Keratinocyte (primary cell): ENCODE data around the gene UBE2L5. TPM values are rescaled to one million over a fixed set of nuclear protein-coding genes. Genes with fewer than 3 reads are reported as not detected.

Experiments used
- DNase-seq: peaks from one replicate; pipeline ENCODE4 v3.0.0-alpha.2; 2011; ENCODE audit warnings: low read depth, missing footprints, low spot score
- FAIRE-seq: peaks from 2 replicates; lab custom pipeline; 2011; peaks lifted over from hg19 to GRCh38; lab: Jason Lieb, UNC
- H2AFZ ChIP-seq: 2 replicates; pipeline ENCODE4 v1.6.0; 2012; ENCODE audit warnings: low read length, control low read depth, inconsistent platforms; ENCODE audit not compliant: control insufficient read depth
- H3K27ac ChIP-seq: 2 replicates; pipeline ENCODE4 v1.5.1; 2011; ENCODE audit warnings: low read length; ENCODE audit not compliant: control insufficient read depth, insufficient read depth
- H3K27me3 ChIP-seq: 3 replicates; pipeline ENCODE4 v1.6.0; 2011; ENCODE audit warnings: low read length; ENCODE audit not compliant: control insufficient read depth, insufficient read depth; ENCODE audit errors: extremely low read depth
- H3K36me3 ChIP-seq, 2 experiments: 2 replicates in 1 of 2; 3 replicates in 1 of 2; pipeline ENCODE4 v1.5.1; 2011; ENCODE audit warnings: low read length in 2 of 2, mild to moderate bottlenecking in 1 of 2; ENCODE audit not compliant: control insufficient read depth in 2 of 2, insufficient read depth in 2 of 2; ENCODE audit errors: extremely low read depth in 1 of 2
- H3K4me1 ChIP-seq: 3 replicates; pipeline ENCODE4 v1.5.1; 2011; ENCODE audit warnings: low read length; ENCODE audit not compliant: control insufficient read depth, insufficient read depth; ENCODE audit errors: extremely low read depth
- H3K4me2 ChIP-seq: 3 replicates; pipeline ENCODE4 v1.6.0; 2011; ENCODE audit warnings: low read depth, low read length; ENCODE audit not compliant: control insufficient read depth, insufficient read depth; ENCODE audit errors: extremely low read depth
- H3K4me3 ChIP-seq, 3 experiments: fragments of 200-600 bp in 1 of 3; sonication (generic) in 1 of 3; 2 replicates in 2 of 3; 3 replicates in 1 of 3; pipeline ENCODE4 v1.5.1; 2011 to 2016; ENCODE audit warnings: low read length in 3 of 3, mild to moderate bottlenecking in 3 of 3, control low read depth in 2 of 3, inconsistent platforms in 1 of 3, low read depth in 1 of 3, mixed read lengths in 1 of 3, mixed run types in 1 of 3, moderate library complexity in 1 of 3; ENCODE audit not compliant: control insufficient read depth in 2 of 3, insufficient read depth in 2 of 3; ENCODE audit errors: extremely low read depth in 1 of 3
- H3K79me2 ChIP-seq: 2 replicates; pipeline ENCODE4 v1.6.0; 2012; ENCODE audit warnings: low read length; ENCODE audit not compliant: control insufficient read depth, insufficient read depth
- H3K9ac ChIP-seq: 3 replicates; pipeline ENCODE4 v1.6.0; 2011; ENCODE audit warnings: low read length; ENCODE audit not compliant: control insufficient read depth, insufficient read depth; ENCODE audit errors: extremely low read depth
- H3K9me1 ChIP-seq: 3 replicates; pipeline ENCODE4 v1.6.0; 2011; ENCODE audit warnings: low read length; ENCODE audit not compliant: control insufficient read depth, insufficient read depth; ENCODE audit errors: extremely low read depth
- H3K9me3 ChIP-seq: 2 replicates; pipeline ENCODE4 v1.5.1; 2012; ENCODE audit warnings: low read depth, low read length; ENCODE audit not compliant: control insufficient read depth
- H4K20me1 ChIP-seq: 3 replicates; pipeline ENCODE4 v1.6.0; 2011; ENCODE audit warnings: low read length; ENCODE audit not compliant: control insufficient read depth, insufficient read depth; ENCODE audit errors: extremely low read depth
- CTCF ChIP-seq, 3 experiments: IDR thresholded peaks in 1 of 3; conservative IDR thresholded peaks in 1 of 3; optimal IDR thresholded peaks in 1 of 3; 2 replicates in 2 of 3; 3 replicates in 1 of 3; pipeline versions ENCODE3 to v1.5.1; 2011; ENCODE audit warnings: low read length in 3 of 3, mild to moderate bottlenecking in 3 of 3, moderate library complexity in 2 of 3, control low read depth in 1 of 3, inconsistent platforms in 1 of 3; ENCODE audit not compliant: insufficient read depth in 2 of 3; ENCODE audit errors: extremely low read depth in 1 of 3
- EZH2 ChIP-seq: IDR thresholded peaks from one replicate; pipeline ENCODE4 v1.6.1; 2012; ENCODE audit warnings: inconsistent platforms, mild to moderate bottlenecking, low read length, moderate library complexity
- dilution Hi-C: fragments of 300-500 bp; cut with MboI; formaldehyde crosslinking; loops from one replicate; pipeline ENCODE4 v1.7.0; 2020; ENCODE audit warnings: low sequenced_read_pairs; ENCODE audit not compliant: extremely low pct_ligation_motif_present
- polyA plus RNA-seq, 5 experiments: library from polyadenylated mRNA; depleted of rRNA in 3 of 5; stranded (reverse) in 3 of 5; stranded (forward) in 1 of 5; unstranded in 1 of 5; fragments of >200 nt; gene quantifications; 1 replicate in 1 of 5; 2 replicates in 3 of 5; 3 replicates in 1 of 5; pipeline versions ENCODE4 v1.2.1 to v1.2.3, GENCODE V29; 2011 to 2012; ENCODE audit warnings: missing spikeins in 2 of 5, low read depth in 1 of 5, low replicate concordance in 1 of 5

Gene UBE2L5
- polyA plus RNA-seq, 1 donor (not counting 4 experiments of a cell fraction or from before 2014, with no cell fraction given), result 0.38 TPM

DNA sequence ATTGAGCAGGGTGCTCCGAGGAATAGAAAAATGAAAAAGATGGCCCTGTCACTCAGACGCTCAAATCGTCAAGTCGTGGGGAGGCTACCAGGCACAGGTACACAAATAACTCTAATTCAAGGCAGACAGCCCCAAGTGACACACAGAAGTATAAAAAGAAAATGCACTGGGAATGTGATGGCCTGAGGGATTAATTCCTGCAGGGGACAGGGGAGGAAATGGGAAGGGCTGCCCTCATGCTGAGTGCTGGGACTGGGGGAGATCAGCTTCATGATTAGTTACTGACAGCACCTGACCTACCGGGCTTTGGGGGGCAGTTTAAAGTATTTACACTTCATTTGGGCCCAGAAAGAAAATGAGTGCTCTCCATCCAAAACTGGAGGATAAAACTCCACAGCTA is 20.9 kb upstream of the UBE2L5 start:
- Histone ChIP-seq H2AFZ (no peak overlapping the region), H3K4me2 (no peak overlapping the region), H3K27me3 (no peaks in the 10 kb centered on the region), H3K27ac (no peak overlapping the region), H3K36me3 (no peaks in the 10 kb centered on the region), H3K9me3 (no peaks in the 10 kb centered on the region), H4K20me1 (no peaks in the 10 kb centered on the region), H3K9ac (no peak overlapping the region), H3K4me3 (no peak overlapping the region), H3K4me1 (peaks cover 26% of the 10 kb centered on the region), H3K9me1 (no peaks in the 10 kb centered on the region), H3K79me2 (no peaks in the 10 kb centered on the region)
- TF ChIP-seq EZH2 (no peak), CTCF (optimal IDR thresholded peaks at IDR 0.05 in 1 of 3, IDR thresholded peaks at IDR 0.05 in 1 of 3, conservative IDR thresholded peaks at IDR 0.05 in 1 of 3; ENCODE audit: extremely low read depth in 1 of 3, insufficient read depth in 2 of 3, low read length in 3 of 3) (no peak)
- dilution Hi-C loops, result no loop called here
- no peak for FAIRE-seq
- no peak for DNase-seq

DNA sequence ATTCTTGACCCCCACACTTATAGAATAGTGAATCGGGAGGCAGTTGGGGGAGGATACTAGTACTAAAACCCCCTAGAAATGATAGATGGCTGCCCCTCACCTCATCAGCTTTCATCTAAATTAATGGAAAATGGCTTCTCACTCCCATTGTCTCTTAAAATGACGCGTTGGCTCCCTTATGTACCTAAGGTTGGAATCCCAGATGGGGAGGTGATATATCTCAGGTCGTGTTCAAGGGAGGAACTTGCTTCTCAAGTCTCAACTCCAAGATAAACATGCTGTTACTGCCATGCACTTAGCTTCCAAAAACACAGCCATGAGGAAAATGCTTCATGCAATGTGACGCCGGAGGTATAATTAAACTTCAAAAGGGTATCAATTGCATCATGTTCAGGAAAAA is 18.8 kb upstream of the UBE2L5 start:
- FAIRE-seq, result no peak
- Histone ChIP-seq H3K4me1 (peaks cover 22% of the 10 kb centered on the region), H3K4me3 (no peak overlapping the region), H3K79me2 (no peaks in the 10 kb centered on the region), H2AFZ (peak overlapping the region; percentile 43), H3K27me3 (no peaks in the 10 kb centered on the region), H4K20me1 (no peaks in the 10 kb centered on the region), H3K9ac (no peak overlapping the region), H3K9me3 (no peaks in the 10 kb centered on the region), H3K9me1 (no peaks in the 10 kb centered on the region), H3K36me3 (no peaks in the 10 kb centered on the region), H3K4me2 (no peak overlapping the region), H3K27ac (no peak overlapping the region)
- dilution Hi-C loops, result no loop called here
- no peak for TF ChIP-seq CTCF (optimal IDR thresholded peaks at IDR 0.05 in 1 of 3, IDR thresholded peaks at IDR 0.05 in 1 of 3, conservative IDR thresholded peaks at IDR 0.05 in 1 of 3; ENCODE audit: extremely low read depth in 1 of 3, insufficient read depth in 2 of 3, low read length in 3 of 3)
- TF ChIP-seq EZH2, result no peak
- DNase-seq, result no peak
